Brain microvascular endothelial cell (primary cell): ENCODE data around the gene TAF10.

Experiments used
- DNase-seq: peaks from one replicate; pipeline ENCODE4 v3.0.0-alpha.2; 2020
- H3K27ac ChIP-seq: fragments of 250-450 bp; sonication (Bioruptor Pico); 2 replicates; pipeline ENCODE4 v1.5.1; 2020; ENCODE audit warnings: mild to moderate bottlenecking, moderate library complexity
- H3K27me3 ChIP-seq: fragments of 250-450 bp; sonication (Bioruptor Pico); replicated peaks from 2 replicates; pipeline ENCODE4 v1.5.1; 2020; ENCODE audit warnings: mild to moderate bottlenecking
- H3K36me3 ChIP-seq: fragments of 250-450 bp; sonication (Bioruptor Pico); replicated peaks from 2 replicates; pipeline ENCODE4 v1.5.1; 2020; ENCODE audit warnings: mild to moderate bottlenecking
- H3K4me3 ChIP-seq: 2 replicates; pipeline ENCODE4 v1.5.1; 2011; ENCODE audit warnings: low read depth, mild to moderate bottlenecking, control low read depth, low read length, moderate library complexity
- in situ Hi-C: cut with HindIII; loops from 2 replicates; pipeline ENCODE4 v1.10.0; 2017; ENCODE audit warnings: low sequenced_read_pairs, low pct_ligation_motif_present
- TF ChIP-seq, protein P1 (sequence below): IDR thresholded peaks from 2 replicates; pipeline ENCODE4 v1.5.1; 2011; ENCODE audit warnings: low read depth, mild to moderate bottlenecking, moderate library complexity, low read length, control low read depth, inconsistent platforms; ENCODE audit errors: missing control alignments

The TAF10 gene

DNA sequence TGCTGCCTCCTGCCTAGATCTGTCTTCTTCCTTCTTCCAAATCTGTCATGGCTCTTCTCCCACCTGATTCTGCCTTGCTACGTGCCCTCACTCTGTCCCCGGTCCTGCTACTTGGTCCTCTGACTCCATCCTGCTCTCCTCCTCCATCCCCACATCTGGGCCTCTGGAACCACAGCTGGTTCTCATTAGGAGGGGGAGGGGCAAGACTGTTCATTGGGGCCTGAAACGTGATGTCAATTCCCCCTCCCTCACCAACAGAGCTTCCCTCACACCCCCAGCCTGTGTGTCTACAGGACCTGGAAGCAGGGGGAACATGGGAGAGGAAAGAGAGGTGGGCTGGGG lies 34.5 kb upstream of the TAF10 start:
- Histone ChIP-seq H3K4me3 (peak overlapping the region; percentile 12), H3K36me3 (no peaks in the 10 kb centered on the region), H3K27ac (no peak overlapping the region), H3K27me3 (peaks cover 28% of the 10 kb centered on the region)
- in situ Hi-C loops, result no loop called here
- no peak for DNase-seq
- TF ChIP-seq, protein P1, sequence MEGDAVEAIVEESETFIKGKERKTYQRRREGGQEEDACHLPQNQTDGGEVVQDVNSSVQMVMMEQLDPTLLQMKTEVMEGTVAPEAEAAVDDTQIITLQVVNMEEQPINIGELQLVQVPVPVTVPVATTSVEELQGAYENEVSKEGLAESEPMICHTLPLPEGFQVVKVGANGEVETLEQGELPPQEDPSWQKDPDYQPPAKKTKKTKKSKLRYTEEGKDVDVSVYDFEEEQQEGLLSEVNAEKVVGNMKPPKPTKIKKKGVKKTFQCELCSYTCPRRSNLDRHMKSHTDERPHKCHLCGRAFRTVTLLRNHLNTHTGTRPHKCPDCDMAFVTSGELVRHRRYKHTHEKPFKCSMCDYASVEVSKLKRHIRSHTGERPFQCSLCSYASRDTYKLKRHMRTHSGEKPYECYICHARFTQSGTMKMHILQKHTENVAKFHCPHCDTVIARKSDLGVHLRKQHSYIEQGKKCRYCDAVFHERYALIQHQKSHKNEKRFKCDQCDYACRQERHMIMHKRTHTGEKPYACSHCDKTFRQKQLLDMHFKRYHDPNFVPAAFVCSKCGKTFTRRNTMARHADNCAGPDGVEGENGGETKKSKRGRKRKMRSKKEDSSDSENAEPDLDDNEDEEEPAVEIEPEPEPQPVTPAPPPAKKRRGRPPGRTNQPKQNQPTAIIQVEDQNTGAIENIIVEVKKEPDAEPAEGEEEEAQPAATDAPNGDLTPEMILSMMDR, result no peak

DNA sequence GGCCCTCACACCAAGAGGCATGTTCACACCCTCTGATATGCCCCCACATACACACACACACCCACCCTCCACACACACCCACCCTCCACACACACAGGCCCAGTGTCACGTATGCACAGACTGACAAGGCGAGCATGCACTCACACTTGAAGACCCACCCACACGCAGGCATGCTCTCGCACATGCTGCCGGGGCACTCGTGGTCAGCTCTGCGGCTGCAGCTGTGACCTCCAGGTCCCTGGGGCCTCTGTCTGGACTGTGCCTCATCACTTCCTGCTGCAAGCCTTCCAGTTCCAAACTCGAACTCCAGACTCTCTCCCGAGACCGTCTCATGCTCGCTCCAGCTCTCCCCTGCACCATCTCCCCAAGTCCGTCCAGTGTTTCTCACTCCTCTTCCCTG lies 34.1 kb upstream of the TAF10 start:
- H3K27me3 ChIP-seq, result peaks cover 28% of the 10 kb centered on the region
- no peaks in the 10 kb centered on the region for H3K36me3 ChIP-seq
- H3K27ac ChIP-seq, result no peak overlapping the region
- H3K4me3 ChIP-seq, result peak overlapping the region; percentile 12
- peak; percentile 72 for DNase-seq
- in situ Hi-C loops, result no loop called here
- TF ChIP-seq, protein P1, result no peak

DNA sequence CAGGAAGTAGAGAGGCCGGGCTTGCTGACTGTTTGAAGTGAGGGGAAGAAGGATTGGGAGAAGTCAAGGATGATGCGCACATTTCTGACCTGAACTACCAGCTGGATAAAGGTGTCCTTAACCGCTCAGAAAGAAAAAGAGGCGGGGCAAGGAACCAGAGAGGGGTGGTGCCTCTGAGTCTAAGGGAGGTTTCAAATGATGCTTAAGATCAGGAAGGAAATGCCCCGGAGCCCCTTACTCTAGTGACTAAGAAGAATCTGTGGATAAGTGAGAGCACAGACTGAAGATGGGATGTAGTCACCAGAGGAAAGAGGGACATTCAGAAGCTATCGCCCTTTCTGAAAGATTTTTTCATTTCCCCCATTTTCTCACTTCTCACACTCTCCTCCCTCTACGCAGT lies 30.9 kb upstream of the TAF10 start:
- no peak for DNase-seq
- peaks cover 11% of the 10 kb centered on the region for H3K27me3 ChIP-seq
- no peak overlapping the region for H3K27ac ChIP-seq
- in situ Hi-C loops, result no loop called here
- no peaks in the 10 kb centered on the region for H3K36me3 ChIP-seq
- no peak overlapping the region for H3K4me3 ChIP-seq
- TF ChIP-seq, protein P1, result no peak

DNA sequence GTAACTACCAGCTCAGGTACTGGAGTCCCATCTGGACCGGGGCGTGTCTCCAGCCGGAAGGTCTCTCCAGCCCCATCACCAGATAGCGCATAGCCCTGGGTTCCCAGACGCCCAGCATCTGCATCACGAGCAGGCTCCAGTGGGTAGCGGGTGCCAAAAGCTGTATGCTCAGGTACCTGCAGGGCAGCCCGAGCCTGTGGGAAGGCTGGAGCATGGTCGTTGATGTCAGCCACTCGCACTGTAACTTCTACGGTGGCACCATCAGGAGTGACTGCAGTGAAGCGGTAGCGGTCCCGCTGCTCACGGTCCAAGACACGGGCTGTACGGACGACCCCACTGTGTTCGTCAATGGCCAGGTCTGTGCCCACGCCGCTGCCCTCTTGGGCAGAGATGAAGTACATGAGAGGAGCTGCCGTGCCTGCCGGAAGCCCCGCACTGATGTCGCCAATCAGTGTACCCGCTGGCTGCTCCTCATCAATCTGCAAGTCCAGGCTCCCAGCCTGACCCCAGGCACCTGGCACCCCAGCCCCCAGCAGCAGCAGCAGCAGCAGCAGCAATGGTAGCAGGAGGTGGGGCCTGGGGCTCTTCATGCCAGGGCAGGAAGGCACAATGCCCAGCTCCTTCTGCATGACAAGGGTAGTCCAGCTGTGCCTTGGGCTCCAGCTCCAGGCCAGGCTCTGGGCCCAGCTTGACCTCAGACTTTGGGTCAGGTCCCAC lies 29.1 kb upstream of the TAF10 start:
- TF ChIP-seq, protein P1, result no peak
- DNase-seq, result no peak
- H3K36me3 ChIP-seq, result no peaks in the 10 kb centered on the region
- no peak overlapping the region for H3K27ac ChIP-seq
- H3K4me3 ChIP-seq, result no peak overlapping the region
- peaks cover 9% of the 10 kb centered on the region for H3K27me3 ChIP-seq
- in situ Hi-C loops, result no loop called here

DNA sequence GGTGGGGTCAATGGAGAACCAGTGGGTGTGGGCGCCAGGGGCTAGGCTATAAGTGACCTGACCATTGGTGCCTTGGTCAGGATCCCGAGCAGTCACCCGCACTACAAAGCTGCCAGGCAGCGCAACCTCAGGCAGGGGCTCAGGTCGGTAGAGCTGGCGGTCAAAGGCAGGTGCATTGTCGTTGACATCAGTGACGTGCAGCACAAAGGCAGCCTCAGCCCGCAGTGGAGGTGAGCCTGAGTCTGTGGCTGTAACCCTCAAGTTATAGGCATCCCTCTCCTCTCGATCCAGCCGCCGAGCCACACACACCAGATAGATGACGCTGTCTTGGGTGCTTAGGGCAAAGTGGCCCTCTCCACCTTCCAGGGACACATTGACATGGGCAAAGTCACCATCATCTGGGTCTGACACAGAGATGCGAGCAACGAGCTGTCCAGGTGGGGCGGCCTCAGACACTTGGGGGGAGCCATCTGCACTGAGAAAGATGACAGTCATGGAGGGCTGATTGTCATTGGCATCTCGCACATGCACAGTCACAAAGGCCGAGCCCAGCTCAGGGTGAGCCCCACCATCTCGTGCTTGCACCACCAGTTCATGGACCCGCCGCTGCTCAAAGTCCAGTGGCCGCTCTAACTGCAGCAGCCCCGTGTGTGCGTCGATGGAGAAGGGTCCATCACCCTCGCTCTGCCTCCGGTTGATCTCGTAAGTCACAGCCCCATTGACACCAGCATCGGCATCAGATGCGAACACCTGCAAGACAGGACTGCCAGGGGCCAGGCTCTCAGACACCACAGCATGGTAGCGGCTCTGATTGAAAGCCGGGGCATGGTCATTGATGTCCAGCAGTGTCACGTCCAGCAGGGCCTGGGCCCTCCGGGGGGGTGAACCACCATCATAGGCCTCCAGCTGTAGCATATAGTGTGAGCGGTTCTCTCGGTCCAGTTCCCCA lies 28.3 kb upstream of the TAF10 start:
- H3K27ac ChIP-seq, result no peak overlapping the region
- in situ Hi-C loops, result no loop called here
- TF ChIP-seq, protein P1, result no peak
- no peaks in the 10 kb centered on the region for H3K36me3 ChIP-seq
- no peak for DNase-seq
- H3K27me3 ChIP-seq, result peaks cover 9% of the 10 kb centered on the region
- no peak overlapping the region for H3K4me3 ChIP-seq
